Hematopoietic multipotent progenitor cell treated with erythropoietin and hydrocortisone succinate and interleukin-3 and kit ligand, for 15 days (in vitro differentiated cells): Measurements from ENCODE around the gene TAS2R14.

Experiments used
- DNase-seq: peaks from one replicate; pipeline ENCODE4 v3.0.0-alpha.2; 2015; ENCODE audit warnings: low spot score

Gene TAS2R14

GRCh38 chr12:10939163-10939562 is at the start of gene TAS2R14:
Gene TAS2R14, minus strand, starts transcription at chr12:10939263. Its CDS starts 56 bp downstream, at chr12:10939207.
- DNase-seq: no peak

- no peak for DNase-seq
Measured at GRCh38 chr12:10986812-10987211, 47.7 kb upstream of the TAS2R14 start, which contains the start of gene TAS2R50. Gene TAS2R50, minus strand, starts transcription at chr12:10986912. Its CDS starts 52 bp downstream, at chr12:10986860.

GRCh38 chr12:10982244-10982643 is 43.2 kb upstream of the TAS2R14 start:
- no peak for DNase-seq

GRCh38 chr12:10974965-10975364 is 35.9 kb upstream of the TAS2R14 start:
- DNase-seq: no peak

- DNase-seq: no peak
Measured at GRCh38 chr12:10968765-10969456, 29.8 kb upstream of the TAS2R14 start.

- no peak for DNase-seq
Measured at GRCh38 chr12:10967409-10967808, 28.3 kb upstream of the TAS2R14 start.

- DNase-seq: no peak
Measured at GRCh38 chr12:10966314-10966713, 27.3 kb upstream of the TAS2R14 start.

GRCh38 chr12:10965476-10965875 is 26.4 kb upstream of the TAS2R14 start:
- no peak for DNase-seq

- DNase-seq: no peak
Measured at GRCh38 chr12:10960211-10960610, 21.1 kb upstream of the TAS2R14 start.

- no peak for DNase-seq
Measured at GRCh38 chr12:10959804-10960203, 20.7 kb upstream of the TAS2R14 start.

GRCh38 chr12:10957741-10958140 is 18.7 kb upstream of the TAS2R14 start:
- no peak for DNase-seq

- DNase-seq: no peak
Measured at GRCh38 chr12:10956085-10956484, 17.0 kb upstream of the TAS2R14 start.

GRCh38 chr12:10952645-10953044 is 13.6 kb upstream of the TAS2R14 start:
- DNase-seq: no peak

- DNase-seq: no peak
Measured at GRCh38 chr12:10943167-10943566, 4.1 kb upstream of the TAS2R14 start.

- no peak for DNase-seq
Measured at GRCh38 chr12:10941916-10942607, 3.0 kb upstream of the TAS2R14 start.

- DNase-seq: no peak
Measured at GRCh38 chr12:10941369-10941768, 2.3 kb upstream of the TAS2R14 start.

- DNase-seq: no peak
Measured at GRCh38 chr12:10940389-10940788, 1.3 kb upstream of the TAS2R14 start.

- DNase-seq: no peak
Measured at GRCh38 chr12:10936506-10936905, 2.6 kb downstream of the TAS2R14 start.

- no peak for DNase-seq
Measured at GRCh38 chr12:10928746-10929286, 10.2 kb downstream of the TAS2R14 start, which contains the start of gene PRH2. Gene PRH2, plus strand, starts transcription at chr12:10929236. Its CDS starts 38 bp downstream, at chr12:10929274.

GRCh38 chr12:10926269-10926668 is 12.8 kb downstream of the TAS2R14 start:
- DNase-seq: no peak

GRCh38 chr12:10919809-10920208 is 19.3 kb downstream of the TAS2R14 start:
- no peak for DNase-seq

GRCh38 chr12:10910380-10910779 is 28.7 kb downstream of the TAS2R14 start:
- no peak for DNase-seq

GRCh38 chr12:10909462-10909861 is 29.6 kb downstream of the TAS2R14 start, which contains the start of gene TAS2R13:
Gene TAS2R13, minus strand, starts transcription at chr12:10909562. Its CDS starts 264 bp downstream, at chr12:10909298.
- no peak for DNase-seq
